HuH-7 (cell line): ENCODE results near the gene SCAPER.

Source experiments
- DNase-seq: peaks from one replicate; pipeline ENCODE4 v3.0.0; 2011; ENCODE audit warnings: low spot score

SCAPER gene

GRCh38 chr15:76398317-76399104 is 506.6 kb downstream of the SCAPER start:
- DNase-seq = no peak

DNA sequence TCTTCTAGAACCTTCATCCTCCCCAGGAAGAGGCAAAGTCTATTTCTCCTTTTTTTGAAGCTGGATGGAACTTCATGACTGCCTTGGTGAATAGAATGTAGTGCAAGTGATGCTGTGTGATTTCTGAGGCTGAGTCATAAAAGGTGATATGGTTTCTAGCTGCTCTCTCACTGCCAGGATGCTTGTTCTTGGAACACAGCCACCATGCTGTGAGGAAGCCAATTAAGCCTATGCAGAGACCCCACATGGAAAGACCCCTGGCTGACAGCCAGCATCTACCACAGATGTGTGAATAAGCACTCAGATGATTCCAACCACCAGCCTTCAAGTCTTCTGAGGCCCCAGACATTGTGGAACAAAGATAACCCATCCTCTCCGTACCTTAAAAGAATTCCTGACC is 511.5 kb downstream of the SCAPER start:
- DNase-seq = no peak

- no peak for DNase-seq
Observed at GRCh38 chr15:76391847-76392246, 513.3 kb downstream of the SCAPER start.

DNA sequence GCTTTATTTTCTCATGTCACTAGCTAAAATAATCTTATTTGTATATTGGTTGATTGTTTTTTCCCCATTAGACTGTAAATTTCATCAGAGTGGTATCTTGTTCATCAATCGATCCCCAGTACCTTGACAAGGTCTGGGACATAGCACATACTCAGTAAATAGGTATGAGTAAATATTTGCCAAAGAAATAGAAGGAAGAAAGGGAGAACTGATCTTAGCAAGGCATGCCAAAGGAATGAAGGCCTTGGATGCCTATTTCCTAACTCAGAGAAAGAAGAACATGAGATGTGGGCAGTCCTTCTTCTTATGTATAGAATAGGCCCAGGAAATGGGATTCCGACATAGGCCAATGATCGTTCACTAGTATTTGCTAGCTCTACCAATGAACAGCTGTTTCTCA is 513.8 kb downstream of the SCAPER start:
- DNase-seq = no peak

- no peak for DNase-seq
Observed at GRCh38 chr15:76390571-76390970, 514.6 kb downstream of the SCAPER start.

DNA sequence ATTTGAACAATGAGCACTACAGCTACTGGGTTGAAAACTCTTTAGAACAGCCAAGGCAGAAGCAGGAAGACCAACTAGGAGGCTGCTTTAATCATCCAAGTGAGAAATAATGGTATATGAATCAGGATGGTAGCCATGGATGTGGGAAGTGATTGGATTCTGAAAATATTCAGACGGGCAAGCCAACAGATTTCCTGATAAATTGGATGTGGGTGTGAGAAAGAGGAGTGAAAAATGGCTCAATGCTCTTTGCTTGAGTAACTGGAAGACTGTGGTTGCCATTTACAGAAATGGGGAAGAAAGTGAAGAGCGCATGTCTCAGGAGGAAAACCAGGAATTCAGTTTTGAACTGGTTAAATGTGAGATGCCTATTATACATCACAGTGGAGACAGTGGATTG is 518.2 kb downstream of the SCAPER start:
- DNase-seq = no peak

DNA sequence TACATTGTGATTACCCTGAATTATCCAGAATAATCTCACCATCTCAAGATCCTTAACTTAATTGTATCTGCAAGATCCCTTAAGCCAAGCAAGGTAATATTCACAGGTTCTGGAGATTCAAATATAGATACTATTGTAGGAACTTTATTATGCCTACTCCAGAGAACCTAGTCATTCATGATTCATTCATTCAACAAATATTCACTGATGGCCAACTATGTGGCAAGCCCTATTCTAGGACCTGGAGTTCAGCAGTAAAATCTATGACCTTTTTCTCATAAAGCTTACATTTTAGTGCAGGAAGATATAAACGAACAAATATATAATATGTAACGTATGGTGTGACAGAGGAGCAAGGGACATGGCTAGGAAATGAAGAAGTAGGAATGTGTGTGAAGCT is 519.0 kb downstream of the SCAPER start:
- DNase-seq = no peak

GRCh38 chr15:76384409-76384808 is 520.7 kb downstream of the SCAPER start:
- no peak for DNase-seq

DNA sequence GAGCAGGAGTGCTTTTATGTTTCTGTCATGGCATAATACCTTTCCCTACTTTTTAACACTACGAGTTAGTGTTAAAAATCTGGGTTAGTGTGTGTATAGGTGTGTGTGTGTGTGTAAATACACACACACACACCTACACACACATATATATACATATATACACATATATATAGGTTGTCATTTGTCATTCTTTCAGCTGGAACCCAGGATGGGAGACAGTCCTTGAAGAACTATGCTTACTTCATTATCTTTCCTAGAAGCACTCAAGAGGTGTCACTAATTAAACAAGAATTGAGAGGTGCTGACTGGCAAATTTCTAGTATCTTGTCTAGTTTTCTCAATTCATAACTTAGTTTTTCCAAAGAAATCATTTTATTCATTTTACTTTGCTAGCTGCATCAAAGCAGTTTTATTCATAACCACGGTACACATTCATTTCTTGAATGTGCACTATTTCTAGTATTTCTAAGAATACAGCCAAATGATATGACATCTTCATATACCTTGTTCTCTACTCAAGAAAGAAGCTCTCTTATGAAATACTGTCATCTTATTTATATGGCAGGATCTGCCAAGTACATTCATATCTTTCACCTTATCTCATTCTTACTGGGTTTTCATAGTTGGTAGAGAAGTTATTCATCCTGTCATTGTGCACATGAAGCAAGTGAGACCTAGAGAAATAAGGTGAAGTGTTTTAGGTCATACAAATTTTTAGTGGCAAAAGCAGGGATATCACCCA is 522.0 kb downstream of the SCAPER start:
- DNase-seq = no peak

DNA sequence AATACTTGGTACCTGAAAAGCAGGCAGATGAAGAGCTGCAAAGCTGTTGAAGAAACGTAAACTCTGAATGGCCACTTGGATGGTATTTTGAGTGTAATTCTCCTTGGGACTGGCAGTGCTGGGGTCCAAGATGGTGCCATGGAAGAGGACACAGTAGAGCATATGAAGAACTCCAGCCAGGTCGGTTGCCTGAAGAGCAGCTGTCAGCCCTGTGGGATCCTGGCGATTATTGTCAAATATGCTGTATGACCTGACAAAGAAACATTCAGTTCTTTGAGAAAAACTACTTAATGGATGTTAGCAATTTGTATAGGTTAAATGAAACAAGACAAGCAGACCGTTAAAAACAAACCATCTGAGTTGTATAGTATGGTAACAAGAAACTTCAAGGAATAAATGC is 523.8 kb downstream of the SCAPER start:
- DNase-seq = no peak

DNA sequence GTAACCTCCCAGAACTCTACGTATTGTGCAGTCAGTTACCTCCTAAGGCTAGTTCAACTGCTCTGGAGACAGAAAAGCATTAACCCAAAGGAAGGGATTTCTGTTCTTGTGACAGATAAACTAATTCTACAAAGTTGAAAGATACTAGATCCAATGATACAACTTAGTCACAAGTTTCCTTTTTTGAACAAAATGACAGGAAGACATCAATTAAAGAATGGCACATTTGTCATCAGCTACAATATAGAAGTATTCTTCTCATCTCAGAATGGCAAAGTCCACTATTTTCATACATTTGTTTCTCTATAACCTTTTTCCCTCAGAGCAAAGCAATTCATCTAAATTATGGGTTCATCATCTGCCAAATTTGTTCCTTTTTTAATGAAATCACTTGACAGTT is 524.9 kb downstream of the SCAPER start:
- DNase-seq = no peak

GRCh38 chr15:76378691-76379090 is 526.4 kb downstream of the SCAPER start:
- DNase-seq = no peak

- DNase-seq = no peak
Observed at GRCh38 chr15:76377751-76378150, 527.4 kb downstream of the SCAPER start.

- no peak for DNase-seq
Observed at GRCh38 chr15:76377217-76377616, 527.9 kb downstream of the SCAPER start.

DNA sequence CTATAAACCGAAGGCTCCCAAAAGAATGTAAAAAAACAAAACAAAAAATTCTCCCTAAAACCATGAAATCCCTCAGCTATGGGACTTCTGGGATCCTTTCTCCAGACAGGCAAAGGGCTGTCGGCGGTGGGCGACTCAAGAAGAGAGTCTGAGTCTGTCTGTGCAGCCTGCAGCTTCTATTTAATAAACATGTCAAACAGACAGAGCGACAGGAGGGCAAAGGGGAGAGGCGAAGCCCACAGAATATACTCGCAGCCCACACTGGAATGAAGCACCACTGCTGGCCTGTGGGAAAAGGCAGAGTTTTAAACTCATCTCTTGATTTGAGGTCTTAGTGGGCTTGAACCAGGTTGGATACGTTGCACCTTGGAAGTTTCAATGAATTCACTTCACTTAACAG is 528.3 kb downstream of the SCAPER start:
- no peak for DNase-seq

GRCh38 chr15:76376029-76376428 is 529.1 kb downstream of the SCAPER start:
- DNase-seq = no peak

- DNase-seq = no peak
Observed at GRCh38 chr15:76368122-76368621, 537.0 kb downstream of the SCAPER start.

- DNase-seq = no peak
Observed at GRCh38 chr15:76366714-76367113, 538.4 kb downstream of the SCAPER start.

GRCh38 chr15:76363251-76363650 is 541.9 kb downstream of the SCAPER start:
- no peak for DNase-seq

GRCh38 chr15:76360416-76360815 is 544.7 kb downstream of the SCAPER start:
- no peak for DNase-seq

- DNase-seq = no peak
Observed at GRCh38 chr15:76359152-76359551, 546.0 kb downstream of the SCAPER start.

- DNase-seq = no peak
Observed at GRCh38 chr15:76358453-76358852, 546.7 kb downstream of the SCAPER start.

DNA sequence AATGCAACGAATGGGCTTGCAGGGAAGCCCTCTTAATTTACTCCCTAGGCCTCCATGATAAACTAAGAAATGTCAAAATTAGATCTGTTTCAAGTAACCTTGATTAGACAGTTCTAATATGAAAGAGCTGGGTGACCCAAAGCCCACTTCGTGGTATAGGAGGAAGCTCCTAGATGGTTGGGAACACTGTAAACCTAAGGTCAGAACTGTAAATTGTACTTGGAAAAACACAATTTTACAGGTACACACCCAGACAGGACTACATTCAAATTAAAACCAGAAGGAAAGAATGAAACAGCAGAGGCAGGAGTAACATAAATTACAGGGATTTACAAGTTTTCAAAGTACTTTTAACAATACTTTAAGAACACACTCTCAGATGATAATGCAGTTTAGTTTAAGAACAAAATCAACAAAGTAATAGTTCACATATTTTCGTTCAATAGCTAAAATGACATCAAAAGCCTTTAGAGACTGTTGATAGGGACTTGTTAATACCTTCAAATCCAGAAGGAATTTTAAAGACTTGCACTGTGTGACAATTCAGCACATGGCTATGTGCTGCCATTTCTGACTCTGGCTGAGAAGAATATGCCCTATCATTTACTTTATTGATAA is 550.2 kb downstream of the SCAPER start:
- DNase-seq = no peak
